D341Med (cell line): Measurements from ENCODE around the gene CEPT1.

ENCODE experiments used
- DNase-seq: peaks from one replicate; pipeline ENCODE4 v3.0.0; 2012; ENCODE audit warnings: low spot score

Gene CEPT1

DNA sequence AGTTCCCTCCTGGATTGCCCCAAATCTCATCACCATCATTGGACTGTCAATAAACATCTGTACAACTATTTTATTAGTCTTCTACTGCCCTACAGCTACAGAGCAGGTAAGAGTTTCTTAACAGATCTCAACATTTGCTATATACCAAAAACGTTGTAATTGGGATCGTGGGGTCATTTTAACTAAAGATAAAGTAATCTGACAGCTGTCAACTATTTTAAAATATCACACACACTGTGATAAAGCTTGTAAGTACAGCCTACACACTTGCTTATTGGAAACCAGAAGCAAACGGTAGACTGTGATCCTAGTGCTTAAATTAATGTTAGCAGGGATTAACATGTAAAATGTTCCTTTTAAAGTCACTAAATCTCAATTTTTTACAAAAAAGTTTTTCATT is 7.9 kb downstream of the CEPT1 start:
- DNase-seq: no peak

DNA sequence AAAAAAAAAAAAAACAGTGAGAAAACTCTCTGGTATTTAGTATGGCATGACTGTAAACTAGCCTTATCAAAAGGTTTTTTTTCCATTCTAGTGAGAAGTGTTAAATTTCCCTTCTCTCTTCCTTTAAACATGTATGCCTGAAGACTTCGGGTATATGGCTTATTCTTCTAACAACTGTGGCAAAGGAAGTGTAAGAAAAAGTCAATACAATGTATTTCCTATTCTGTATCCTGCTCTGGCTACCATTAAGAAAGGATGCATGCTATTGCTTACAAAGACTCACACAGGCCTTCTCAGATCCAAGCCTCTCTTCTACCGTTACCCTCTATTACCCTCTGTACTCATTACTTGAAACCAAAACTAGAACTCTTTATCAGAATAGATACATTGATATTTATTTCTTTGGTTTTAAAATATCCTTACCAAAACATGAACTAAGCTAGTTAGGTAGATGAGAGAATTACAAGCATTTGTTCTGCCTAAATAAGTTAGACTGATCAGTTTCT is 8.4 kb downstream of the CEPT1 start:
- DNase-seq: no peak

DNA sequence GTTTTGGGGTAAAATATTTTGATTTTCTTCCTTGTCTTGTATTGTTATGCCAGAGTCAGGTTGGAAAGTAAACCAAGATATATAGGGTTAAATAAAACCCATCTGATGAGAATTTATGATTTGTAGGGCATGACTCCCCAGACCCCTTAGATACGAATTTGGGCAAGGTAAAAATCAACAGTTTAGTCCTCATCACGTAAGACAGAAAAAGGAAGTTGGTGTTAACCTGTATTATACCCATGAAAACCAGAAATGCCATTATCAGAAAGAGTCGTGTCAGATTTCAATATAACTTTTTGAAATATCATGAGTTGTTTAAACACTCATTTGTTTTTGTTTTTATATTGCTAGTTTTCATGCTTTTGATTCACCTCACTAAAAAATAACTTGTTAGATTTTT is 11.8 kb downstream of the CEPT1 start:
- DNase-seq: no peak

DNA sequence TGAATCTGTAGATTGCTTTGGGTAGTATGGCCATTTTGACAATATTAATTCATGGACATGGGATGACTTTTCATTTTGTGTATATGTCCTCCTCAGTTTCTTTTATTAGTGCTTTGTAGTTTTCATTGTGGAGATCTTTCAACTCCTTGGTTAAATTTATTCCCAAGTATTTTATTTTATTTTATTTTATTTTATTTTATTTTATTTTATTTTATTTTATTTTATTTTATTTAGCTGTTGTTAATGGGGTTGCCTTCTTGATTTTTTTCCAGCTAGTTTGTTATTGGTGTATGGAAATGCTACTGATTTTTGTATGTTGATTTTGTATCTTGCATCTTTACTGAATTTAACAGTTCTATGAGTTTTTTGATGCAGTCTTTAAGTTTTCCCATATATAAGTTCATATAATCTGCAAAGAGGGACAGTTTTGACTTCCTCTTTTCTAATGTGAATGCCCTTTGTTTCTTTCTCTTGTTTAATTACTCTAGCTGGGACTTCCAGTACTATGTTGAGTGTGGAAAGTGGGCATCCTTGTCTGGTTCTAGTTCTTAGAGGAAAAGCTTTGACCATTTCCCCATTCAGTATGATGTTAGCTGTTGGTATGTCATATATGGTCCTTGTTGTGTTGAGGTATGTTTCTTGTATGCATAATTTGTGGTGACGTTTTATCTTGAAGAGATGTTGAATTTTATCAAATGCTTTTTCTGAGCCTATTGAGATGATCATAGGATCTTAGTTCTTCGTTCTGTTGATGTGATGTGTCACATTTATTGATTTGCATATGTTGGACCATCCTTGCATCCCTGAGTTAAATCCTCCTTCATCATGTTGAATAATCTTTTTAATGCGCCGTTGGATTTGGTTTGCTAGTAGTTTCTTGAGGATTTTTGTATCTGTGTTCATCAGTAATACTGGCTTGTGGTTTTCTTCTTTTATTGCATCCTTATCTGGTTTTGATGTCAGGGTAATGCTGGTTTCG is 14.3 kb downstream of the CEPT1 start:
- no peak for DNase-seq

DNA sequence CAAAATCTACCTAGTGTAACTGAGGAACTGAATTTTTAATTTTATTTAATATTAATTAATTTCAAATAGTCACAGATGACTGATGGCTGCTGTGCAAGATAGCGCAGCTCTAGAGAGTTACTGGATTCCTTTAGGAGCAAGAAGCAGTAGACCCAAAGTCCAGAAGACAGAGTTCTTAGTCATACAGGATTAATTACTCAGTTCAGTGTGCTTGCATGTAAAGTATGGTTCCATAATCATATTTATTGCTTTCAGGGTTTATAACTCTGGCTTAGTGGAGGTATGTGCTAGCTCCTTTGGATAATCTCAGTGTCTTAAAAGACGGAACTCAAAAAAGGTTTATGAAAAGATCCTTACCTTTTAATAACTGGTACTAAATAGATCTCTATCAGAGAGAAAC is 17.4 kb downstream of the CEPT1 start:
- DNase-seq: no peak

DNA sequence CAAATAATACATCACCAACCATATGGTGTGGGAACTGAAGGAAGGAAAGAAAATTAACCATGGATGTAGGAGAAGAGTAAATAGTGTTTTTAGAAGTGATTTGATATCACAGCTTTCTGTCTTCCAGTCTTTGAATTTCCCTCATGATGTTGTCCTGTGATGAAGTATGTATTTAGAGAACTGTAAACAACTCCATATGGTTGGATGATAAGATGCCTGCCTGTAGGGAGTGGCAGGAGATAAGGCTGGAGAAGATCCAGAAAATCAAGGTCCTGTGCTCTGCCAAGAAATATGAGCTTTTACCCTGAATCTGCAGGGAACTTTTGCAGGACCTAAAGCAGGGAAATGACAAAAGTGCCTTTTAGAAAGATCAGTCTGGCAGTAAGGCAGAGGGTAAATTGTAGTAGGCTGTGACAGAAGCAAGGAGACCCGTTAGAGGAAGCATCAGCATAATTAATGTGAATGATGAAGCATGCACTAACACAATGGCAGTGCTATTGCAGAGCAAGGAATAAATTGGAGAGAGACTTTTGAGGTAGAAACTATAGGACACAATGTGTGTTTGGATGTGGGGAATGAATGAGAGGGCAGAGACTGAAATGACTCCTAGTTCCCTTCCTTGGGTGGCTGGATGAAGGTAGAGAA is 21.9 kb downstream of the CEPT1 start:
- peak; percentile 38 for DNase-seq

DNA sequence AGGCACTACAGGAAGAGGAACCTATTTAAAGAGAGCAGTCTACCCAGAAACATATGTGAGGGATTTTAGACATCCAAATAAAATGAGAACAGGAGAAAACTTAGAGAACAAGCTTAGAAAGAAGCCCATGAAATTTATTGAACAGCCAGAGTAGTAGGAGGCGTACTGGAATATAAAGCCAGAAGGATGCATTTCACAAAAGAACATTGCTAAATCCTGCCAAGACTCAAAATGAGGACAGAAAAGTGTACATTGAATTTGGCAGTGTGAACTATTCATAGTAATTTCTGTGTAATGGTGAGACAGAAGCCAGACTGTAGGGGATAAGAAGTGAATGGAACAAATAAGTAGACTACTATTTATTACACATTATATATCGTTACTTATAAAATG is 22.5 kb downstream of the CEPT1 start:
- DNase-seq: no peak

DNA sequence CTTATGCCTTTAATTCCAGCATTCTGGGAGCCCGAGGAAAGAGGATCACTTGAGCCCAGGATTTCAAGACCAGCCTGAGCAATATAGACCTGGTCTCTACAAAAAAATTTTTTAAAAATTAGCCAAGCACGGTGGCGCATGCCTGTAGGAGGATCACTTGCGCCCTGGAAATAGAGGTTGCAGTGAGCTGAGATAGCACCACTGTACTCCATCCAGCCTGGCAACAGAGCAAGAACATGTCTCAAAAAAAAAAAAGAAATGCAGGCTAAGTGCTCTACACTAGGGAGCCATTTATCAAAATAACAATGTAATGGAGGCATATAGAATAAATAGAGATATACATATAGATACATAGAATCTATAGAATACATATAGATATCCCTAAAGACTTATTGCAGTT is 23.3 kb downstream of the CEPT1 start:
- DNase-seq: no peak

DNA sequence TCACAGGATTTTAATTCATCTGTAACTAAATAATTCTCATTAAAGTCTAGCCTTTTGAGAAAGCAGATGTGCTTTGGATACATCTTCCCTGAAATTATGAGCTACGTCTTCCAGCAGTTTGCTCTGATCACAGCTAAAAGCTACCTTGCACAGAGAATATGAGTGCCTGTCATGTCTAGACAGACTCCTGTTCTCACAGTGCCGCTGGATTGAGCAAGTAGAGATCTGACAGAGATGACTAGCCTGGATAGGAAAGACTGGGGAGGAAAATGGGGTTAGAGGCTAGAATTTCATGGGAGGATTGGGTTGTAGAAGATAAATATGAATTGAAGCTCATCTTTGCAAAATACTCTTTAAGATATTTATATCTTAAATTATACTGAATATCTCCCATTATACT is 24.1 kb downstream of the CEPT1 start:
- no peak for DNase-seq

DNA sequence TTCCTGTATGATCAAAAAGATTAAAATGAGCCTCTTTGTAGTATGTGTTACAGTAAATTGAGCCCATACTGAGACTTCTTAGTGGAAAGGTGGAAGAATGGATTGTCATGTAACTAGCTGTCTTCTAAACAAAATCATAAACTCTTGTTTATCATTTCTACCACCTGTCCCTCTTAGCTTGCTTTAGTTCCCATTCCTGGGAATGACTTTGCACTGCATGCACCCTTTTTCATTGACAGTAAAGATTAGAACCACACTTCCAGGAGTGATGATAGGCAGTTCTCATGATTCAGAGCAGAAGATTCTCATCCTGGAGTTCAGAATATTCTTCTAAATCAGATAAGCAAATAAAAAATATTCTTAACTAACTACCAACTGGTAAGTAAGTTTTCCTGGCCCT is 32.4 kb downstream of the CEPT1 start:
- DNase-seq: no peak

DNA sequence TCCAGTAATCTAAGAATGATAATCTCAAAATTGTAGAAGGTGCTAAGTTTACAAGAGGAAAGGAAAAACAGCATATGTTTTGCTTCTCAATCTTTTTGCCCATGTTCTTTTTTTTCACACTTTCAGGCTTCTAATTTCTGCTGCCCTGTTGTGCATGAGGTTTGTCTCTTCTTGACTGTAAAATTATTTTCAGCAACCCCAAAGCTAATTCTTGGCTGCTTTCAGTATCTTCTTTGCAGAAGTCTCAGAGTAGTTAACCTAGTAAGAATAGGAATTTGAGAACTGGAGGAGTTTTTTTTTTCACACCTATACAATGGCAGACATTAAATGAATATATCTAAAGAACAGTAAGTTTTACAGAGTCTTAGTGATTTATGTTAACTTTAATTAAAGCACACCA is 34.0 kb downstream of the CEPT1 start:
- no peak for DNase-seq

DNA sequence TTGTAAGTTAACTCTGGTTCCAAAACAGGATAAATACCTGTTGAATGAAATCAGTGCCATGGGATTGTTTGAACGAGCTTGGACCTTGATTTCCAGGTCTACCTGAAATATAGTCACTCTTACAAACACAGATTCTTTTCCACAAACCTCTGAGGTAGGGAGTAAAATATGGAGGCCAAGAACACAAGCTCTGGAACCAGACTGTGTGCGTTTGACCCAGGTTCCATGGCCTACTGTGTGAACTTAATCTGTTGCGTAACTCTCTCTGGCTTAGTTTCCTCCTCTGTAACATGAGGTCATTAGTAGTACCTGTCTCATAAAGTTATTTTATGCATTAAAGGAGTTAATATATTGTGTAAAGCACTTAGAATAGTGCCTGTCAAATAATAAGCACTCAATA is 35.3 kb downstream of the CEPT1 start:
- no peak for DNase-seq

DNA sequence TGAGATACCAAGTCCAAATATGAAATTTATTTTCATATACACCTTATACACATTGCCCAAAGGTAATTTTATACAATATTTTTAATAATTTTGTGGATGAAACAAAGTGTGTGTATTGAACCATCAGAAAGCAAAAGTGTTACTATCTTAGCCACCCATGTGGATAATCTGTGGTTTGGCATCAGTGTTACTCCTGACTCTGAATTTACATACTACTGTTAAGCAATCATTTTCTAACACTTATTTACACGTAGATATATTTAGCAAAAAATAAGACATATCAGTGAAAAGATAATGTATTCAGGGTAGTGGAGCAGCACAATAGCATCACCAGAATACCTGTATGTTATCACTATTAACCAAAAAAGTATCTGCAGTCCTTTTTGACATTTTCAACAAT is 36.7 kb downstream of the CEPT1 start:
- no peak for DNase-seq

DNA sequence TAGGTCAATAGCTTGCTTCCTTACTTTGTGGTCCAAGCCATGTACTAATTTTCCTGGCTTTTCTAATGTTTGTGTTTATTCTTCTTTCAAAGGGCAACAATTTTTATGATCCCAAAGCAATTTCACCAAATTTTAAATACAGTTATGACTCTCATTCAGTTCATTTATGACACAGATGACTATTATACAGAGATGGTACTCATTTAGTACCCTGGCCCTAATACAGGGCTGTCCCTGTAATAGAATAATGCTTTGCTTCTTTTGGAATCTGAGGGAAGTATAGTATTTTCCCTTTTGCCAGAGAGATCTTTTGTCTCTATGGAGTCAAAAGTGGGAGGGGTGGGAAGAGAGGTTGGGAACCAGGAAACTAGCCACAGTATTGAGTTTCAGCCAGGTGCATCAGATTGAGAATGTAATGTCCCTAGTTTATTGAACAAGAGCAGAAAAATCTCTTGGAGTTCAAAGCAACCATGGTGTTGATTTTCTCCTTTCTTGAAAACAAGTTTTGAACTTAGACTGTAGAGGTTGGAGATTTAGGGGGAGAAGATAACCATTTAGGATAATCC is 40.0 kb downstream of the CEPT1 start:
- no peak for DNase-seq

DNA sequence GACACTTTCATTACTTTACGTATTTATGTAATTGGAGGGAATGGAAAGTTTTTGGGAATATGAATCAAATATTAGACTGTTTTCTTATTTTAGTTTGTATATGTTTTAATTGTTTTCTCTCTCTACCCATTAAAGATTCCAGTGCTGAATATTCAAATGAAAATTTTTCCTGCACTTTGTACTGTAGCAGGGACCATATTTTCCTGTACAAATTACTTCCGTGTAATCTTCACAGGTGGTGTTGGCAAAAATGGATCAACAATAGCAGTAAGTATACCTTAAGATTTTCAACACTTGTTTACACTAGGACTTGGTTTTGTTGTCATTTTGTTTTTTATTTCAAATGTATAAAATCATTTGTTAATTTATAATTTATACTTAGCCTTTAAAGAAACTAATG is 42.0 kb downstream of the CEPT1 start:
- no peak for DNase-seq

DNA sequence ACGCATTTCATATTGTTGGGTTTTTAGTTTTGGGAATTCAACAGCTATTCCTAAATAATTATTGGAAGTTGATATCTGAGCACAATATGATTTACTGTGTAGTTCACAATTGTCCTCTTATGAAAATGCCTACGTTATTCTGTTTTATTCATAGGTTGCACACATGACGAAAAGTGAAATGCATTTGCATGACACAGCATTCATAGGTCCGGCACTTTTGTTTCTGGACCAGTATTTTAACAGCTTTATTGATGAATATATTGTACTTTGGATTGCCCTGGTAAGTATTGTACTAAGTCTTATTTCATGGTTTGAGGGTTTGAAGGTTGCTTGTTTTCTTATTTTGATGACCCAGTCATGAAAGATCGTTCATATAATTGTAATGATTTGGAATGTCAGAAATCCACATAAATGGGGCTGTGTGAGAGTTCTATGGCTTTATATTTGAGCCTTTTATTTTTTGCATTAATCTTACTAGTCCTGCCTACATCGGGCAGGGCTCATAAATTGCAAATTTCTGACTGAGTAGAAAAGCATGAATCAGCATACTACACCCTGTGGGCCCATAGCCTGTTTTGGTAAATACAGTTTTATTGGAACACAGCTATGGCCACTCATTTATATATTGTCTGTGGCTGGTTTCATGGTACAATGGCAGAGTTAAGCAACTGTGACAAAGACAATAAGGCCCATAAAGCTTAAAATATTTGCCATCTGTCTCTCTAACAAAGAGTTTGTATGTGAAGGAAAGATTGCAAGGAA is 43.5 kb downstream of the CEPT1 start:
- no peak for DNase-seq

DNA sequence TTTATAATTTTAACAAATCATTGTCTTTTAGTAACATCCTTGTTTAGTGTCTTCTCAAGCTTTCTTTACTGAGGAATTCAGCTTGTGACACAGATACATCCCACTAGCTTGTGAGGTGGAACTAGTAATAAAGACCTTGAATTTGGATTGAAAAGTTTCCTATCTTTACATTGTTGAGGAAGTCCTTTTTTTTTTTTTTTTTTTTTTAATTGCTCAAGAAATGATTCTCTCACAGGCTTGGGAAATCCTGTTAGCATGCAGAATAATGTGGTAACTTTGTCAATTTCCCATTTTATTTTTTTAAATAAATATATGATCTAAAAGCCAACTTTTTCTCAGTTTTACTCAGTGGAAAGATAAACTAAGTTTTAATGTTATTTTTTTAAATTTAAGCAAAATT is 44.6 kb downstream of the CEPT1 start:
- DNase-seq: no peak

DNA sequence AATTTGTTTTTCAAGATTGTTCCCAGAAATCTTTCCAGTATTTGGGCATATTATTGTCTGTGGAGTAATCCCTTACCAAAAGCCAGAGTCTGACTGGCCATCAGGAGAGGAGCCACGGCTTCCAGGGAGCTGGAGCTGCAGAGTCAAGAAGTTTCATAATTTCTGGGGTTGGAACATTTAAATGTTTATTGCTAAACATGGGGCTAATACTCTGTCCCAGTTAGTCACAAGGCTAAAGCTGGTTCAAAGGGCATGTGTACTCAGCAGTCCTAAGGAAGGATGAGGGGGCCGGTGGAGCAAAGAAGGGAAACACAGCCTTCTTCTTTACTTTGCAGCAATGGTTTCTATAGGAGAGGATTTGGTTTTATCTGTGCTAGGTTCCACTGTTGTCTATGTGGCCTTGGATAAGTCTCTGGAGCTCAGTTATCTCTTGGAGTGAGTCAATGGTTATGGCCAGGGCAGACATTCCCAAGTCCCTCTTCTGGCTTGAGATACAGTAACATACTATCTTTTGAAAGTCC is 51.0 kb downstream of the CEPT1 start:
- DNase-seq: no peak

DNA sequence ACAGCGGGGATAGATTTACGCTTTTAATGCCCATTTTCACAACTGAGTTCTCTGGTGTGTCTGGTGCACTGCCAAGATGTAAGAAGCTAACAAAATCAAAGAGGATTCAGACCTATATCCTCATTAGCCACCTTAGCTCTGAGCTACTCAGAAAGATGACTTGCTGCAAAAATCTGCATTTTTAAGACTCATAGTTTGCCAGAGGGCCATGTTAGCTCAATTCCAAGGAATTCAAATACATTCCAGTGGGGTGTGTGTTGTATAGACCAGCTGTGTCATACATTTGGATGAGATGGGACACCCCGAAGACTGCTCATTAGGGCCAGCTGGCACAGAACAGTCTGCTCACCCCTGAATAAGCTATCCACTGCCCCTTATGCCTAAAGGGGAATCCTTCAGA is 51.5 kb downstream of the CEPT1 start:
- DNase-seq: no peak

DNA sequence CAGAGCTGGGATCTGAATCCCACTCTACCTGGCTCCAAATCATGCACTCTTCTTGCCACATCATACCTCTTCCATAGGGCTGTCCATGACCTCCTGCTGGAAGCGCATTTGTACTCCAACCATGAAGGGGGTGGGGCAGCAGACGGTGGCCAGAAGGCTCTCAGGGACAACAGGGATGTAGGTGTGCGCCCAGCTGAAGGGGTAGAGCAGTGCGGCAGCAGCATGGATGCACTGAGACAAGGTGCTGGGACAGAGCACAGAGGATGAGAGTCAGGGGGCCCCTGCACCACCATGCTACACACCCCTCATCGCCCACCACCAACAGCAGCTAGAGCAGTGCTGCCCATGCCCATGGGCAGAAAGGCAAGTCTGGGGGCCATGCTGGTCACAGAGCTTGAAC is 52.1 kb downstream of the CEPT1 start:
- no peak for DNase-seq

DNA sequence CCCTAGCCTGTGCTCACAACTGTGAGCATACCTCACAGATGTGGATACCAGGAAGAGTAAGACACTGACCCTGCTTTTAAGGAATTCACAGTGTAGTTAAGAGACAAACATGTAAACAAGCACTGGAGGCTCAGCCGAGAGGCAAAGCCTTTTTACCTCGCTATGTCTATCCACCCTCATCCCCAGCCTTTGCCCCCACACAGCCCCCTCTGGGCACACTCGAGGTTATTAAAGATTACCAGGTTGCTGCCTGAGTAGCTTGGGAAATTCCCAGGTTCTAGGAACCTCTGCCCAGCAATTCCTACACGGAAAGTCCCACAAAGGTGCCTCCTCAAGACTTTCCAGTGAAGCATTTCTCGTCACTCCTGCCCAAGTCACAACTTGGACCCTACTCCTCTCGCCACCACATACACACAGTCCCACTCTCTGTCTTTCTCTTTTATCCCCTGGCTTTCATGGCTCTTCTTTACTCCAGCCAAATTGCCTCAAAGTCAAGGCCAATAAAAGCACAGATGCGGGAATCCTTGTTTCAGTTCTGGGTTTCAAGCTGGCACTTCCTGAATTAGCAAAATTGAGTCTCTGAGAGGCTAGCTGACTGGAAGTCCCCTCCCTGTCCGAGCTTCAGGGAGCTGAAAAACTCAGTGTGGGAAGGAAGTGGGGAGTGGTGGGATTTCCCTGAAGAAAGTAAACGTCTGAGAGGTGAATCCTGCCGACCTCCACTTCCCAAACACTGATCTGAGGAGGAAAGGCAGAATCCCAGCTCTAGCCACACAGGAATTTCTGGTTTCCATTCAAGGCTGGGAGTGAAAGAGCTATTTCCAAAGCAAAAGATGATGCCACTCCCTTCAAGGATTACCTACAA is 52.9 kb downstream of the CEPT1 start:
- DNase-seq: no peak
